CD14-positive monocyte (primary cell): ENCODE results near the gene RTN4R. TPM values are rescaled to one million over a fixed set of nuclear protein-coding genes. Genes with fewer than 3 reads are reported as not detected.
A peak's percentile ranks its signal among the peaks of the same experiment; 100 is the strongest.
"Not testable (repeated sequence)": the region's sequence is repeated elsewhere in the genome, so short reads cannot be mapped to it uniquely, and the experiment has no call there.

Source experiments
- DNase-seq, 3 donors: peaks; one replicate each; pipeline ENCODE4 v3.0.0-alpha.2; 2011 to 2022
- H2AFZ ChIP-seq: 2 replicates; pipeline ENCODE4 v1.6.0; 2012; ENCODE audit warnings: mild to moderate bottlenecking, low read depth, low read length, inconsistent platforms; ENCODE audit not compliant: insufficient read depth, poor library complexity, severe bottlenecking
- H3K27ac ChIP-seq, 2 donors: 1 replicate in 1 of 2; 2 replicates in 1 of 2; pipeline ENCODE4 v1.5.1; 2012 to 2013; ENCODE audit warnings: low read length in 2 of 2, control low read depth in 1 of 2, inconsistent platforms in 1 of 2, low read depth in 1 of 2, mild to moderate bottlenecking in 1 of 2
- H3K27me3 ChIP-seq, 2 donors: one replicate each; pipeline versions ENCODE4 v1.6.0 to v1.6.1; 2011 to 2013; ENCODE audit warnings: low read length in 2 of 2; ENCODE audit not compliant: control insufficient read depth in 2 of 2, insufficient read depth in 2 of 2
- H3K36me3 ChIP-seq, 2 donors: replicated peaks in 1 of 2; 1 replicate in 1 of 2; 2 replicates in 1 of 2; pipeline versions ENCODE4 v1.5.1 to v1.6.1; 2012 to 2013; ENCODE audit warnings: low read length in 2 of 2, control low read depth in 1 of 2, inconsistent platforms in 1 of 2, mild to moderate bottlenecking in 1 of 2; ENCODE audit not compliant: insufficient read depth in 2 of 2, control insufficient read depth in 1 of 2
- H3K4me1 ChIP-seq, 2 donors: 1 replicate in 1 of 2; 2 replicates in 1 of 2; pipeline versions ENCODE4 v1.5.1 to v1.6.1; 2012 to 2013; ENCODE audit warnings: low read length in 2 of 2, control low read depth in 1 of 2, inconsistent platforms in 1 of 2, mild to moderate bottlenecking in 1 of 2, moderate library complexity in 1 of 2; ENCODE audit not compliant: insufficient read depth in 2 of 2, control insufficient read depth in 1 of 2
- H3K4me2 ChIP-seq: replicated peaks from 2 replicates; pipeline ENCODE3; 2012; ENCODE audit warnings: low read length, moderate library complexity, mild to moderate bottlenecking; ENCODE audit not compliant: poor library complexity, severe bottlenecking; ENCODE audit errors: extremely low read depth
- H3K4me3 ChIP-seq, 3 experiments: fragments of 200-600 bp in 1 of 3; sonication (generic) in 1 of 3; replicated peaks in 1 of 3; 1 replicate in 2 of 3; 2 replicates in 1 of 3; pipeline ENCODE4 v1.5.1; 2011 to 2013; ENCODE audit warnings: low read length in 3 of 3, mild to moderate bottlenecking in 3 of 3, control low read depth in 2 of 3, low read depth in 2 of 3, inconsistent platforms in 1 of 3, moderate library complexity in 1 of 3
- H3K79me2 ChIP-seq: 2 replicates; pipeline ENCODE4 v1.6.0; 2012; ENCODE audit warnings: mild to moderate bottlenecking, control low read depth, inconsistent platforms, low read length, moderate library complexity; ENCODE audit not compliant: insufficient read depth
- H3K9ac ChIP-seq: 2 replicates; pipeline ENCODE4 v1.6.0; 2017; ENCODE audit warnings: low read length, mild to moderate bottlenecking; ENCODE audit not compliant: insufficient read depth, poor library complexity, severe bottlenecking
- H3K9me3 ChIP-seq, 2 donors: replicated peaks in 1 of 2; 1 replicate in 1 of 2; 2 replicates in 1 of 2; pipeline versions ENCODE4 v1.5.1 to v1.6.1; 2012 to 2013; ENCODE audit warnings: low read length in 2 of 2, control low read depth in 1 of 2; ENCODE audit not compliant: control insufficient read depth in 1 of 2, insufficient read depth in 1 of 2
- H4K20me1 ChIP-seq: 2 replicates; pipeline ENCODE4 v1.6.0; 2012; ENCODE audit warnings: mild to moderate bottlenecking, low read length, control low read depth, moderate library complexity; ENCODE audit not compliant: insufficient read depth
- H3K27ac Mint-ChIP-seq, 7 donors: one replicate each; pipeline ENCODE4 v1.8.0; 2020; ENCODE audit warnings: mild to moderate bottlenecking in 7 of 7, mixed read lengths in 7 of 7, moderate library complexity in 6 of 7, inconsistent platforms in 2 of 7
- H3K27me3 Mint-ChIP-seq, 3 donors: one replicate each; pipeline ENCODE4 v1.8.0; 2021 to 2022; ENCODE audit warnings: low read depth in 3 of 3, mild to moderate bottlenecking in 3 of 3, mixed read lengths in 3 of 3, moderate library complexity in 3 of 3, inconsistent platforms in 1 of 3
- H3K36me3 Mint-ChIP-seq, 2 donors: one replicate each; pipeline ENCODE4 v1.8.0; 2020; ENCODE audit warnings: mixed read lengths in 2 of 2, inconsistent platforms in 1 of 2, mild to moderate bottlenecking in 1 of 2
- H3K4me1 Mint-ChIP-seq: one replicate; pipeline ENCODE4 v1.8.0; 2020; ENCODE audit warnings: mild to moderate bottlenecking, mixed read lengths
- H3K4me3 Mint-ChIP-seq, 2 donors: one replicate each; pipeline ENCODE4 v1.8.0; 2020; ENCODE audit warnings: mild to moderate bottlenecking in 2 of 2, mixed read lengths in 2 of 2, moderate library complexity in 1 of 2
- H3K9me3 Mint-ChIP-seq, 7 donors: one replicate each; pipeline ENCODE4 v1.8.0; 2020 to 2022; ENCODE audit warnings: mixed read lengths in 7 of 7, mild to moderate bottlenecking in 6 of 7, moderate library complexity in 6 of 7, inconsistent platforms in 2 of 7
- CTCF ChIP-seq: fragments of 200-600 bp; IDR thresholded peaks from one replicate; pipeline ENCODE4 v1.8.0; 2022; ENCODE audit warnings: antibody characterized with exemption, mild to moderate bottlenecking
- WGBS: methylation state at CpG from one replicate; pipeline ENCODE4 v1.1.5; 2013; ENCODE audit warnings: missing lambda C conversion rate; ENCODE audit not compliant: insufficient coverage; 5-methylcytosine and 5-hydroxymethylcytosine counted together
- intact Hi-C, 2 donors: fragments of 100-400 bp; cut with micrococcal nuclease; formaldehyde crosslinking; loops; one replicate each; pipeline versions ENCODE4 v1.15.0 to v1.15.1; 2023
- polyA plus RNA-seq, 3 donors: library from polyadenylated mRNA; depleted of rRNA in 1 of 3; unstranded in 2 of 3; stranded (reverse) in 1 of 3; fragments of 300-500 nt in 2 of 3; fragments of >200 nt in 1 of 3; fragmentation: Illumina TruSeq in 2 of 3; gene quantifications; 1 replicate in 2 of 3; 2 replicates in 1 of 3; pipeline ENCODE4 v1.2.3, GENCODE V29; 2012 to 2021

The RTN4R gene
- polyA plus RNA-seq, 3 donors = not detected

- H3K27ac ChIP-seq, H3K4me2 ChIP-seq, H3K9me3 ChIP-seq, DNase-seq, H3K9me3 Mint-ChIP-seq, H3K36me3 ChIP-seq, H2AFZ ChIP-seq, H3K27ac Mint-ChIP-seq, H3K4me3 Mint-ChIP-seq, intact Hi-C loops, H3K36me3 Mint-ChIP-seq, H3K9ac ChIP-seq, H3K27me3 Mint-ChIP-seq, H4K20me1 ChIP-seq, H3K4me3 ChIP-seq, H3K27me3 ChIP-seq: not testable (repeated sequence)
- WGBS = 100% methylated on average over 2 of the region's 11 CpGs
- peaks cover 15% of the 10 kb centered on the region for H3K4me1 Mint-ChIP-seq
- Histone ChIP-seq H3K79me2 (peaks cover 13% of the 10 kb centered on the region), H3K4me1 (peaks cover 8 to 14% of the 10 kb centered on the region in 2 donors)
Measured at GRCh38 chr22:20313306-20314077, 45.4 kb upstream of the RTN4R start.

- WGBS = 98% methylated on average over 11 of the region's 14 CpGs
- H3K9me3 ChIP-seq = no peaks in the 10 kb centered on the region
- peaks cover 0 to 2% (median 0%) of the 10 kb centered on the region in 3 donors for H3K27me3 Mint-ChIP-seq
- peak overlapping the region in 1 of 7 donors; percentile 40 for H3K27ac Mint-ChIP-seq
- no peak overlapping the region for H2AFZ ChIP-seq
- no peak overlapping the region for H3K4me2 ChIP-seq
- no peaks in the 10 kb centered on the region for H4K20me1 ChIP-seq
- H3K36me3 Mint-ChIP-seq = peaks cover 0 to 5% of the 10 kb centered on the region in 2 donors
- H3K4me1 Mint-ChIP-seq = peaks cover 6% of the 10 kb centered on the region
- H3K4me3 Mint-ChIP-seq = no peak overlapping the region
- TF ChIP-seq CTCF = no peak
- DNase-seq = no peak
- intact Hi-C loops = no loop called here
- no peaks in the 10 kb centered on the region for H3K36me3 ChIP-seq
- H3K9ac ChIP-seq = no peak overlapping the region
- H3K9me3 Mint-ChIP-seq = peaks cover 0 to 2% (median 0%) of the 10 kb centered on the region in 7 donors
- no peaks in the 10 kb centered on the region for H3K27me3 ChIP-seq
- no peak overlapping the region for H3K27ac ChIP-seq
- no peak overlapping the region for H3K4me3 ChIP-seq
- H3K79me2 ChIP-seq = peaks cover 13% of the 10 kb centered on the region
- peaks cover 0 to 5% of the 10 kb centered on the region in 2 donors for H3K4me1 ChIP-seq
Measured at GRCh38 chr22:20312396-20313191, 44.5 kb upstream of the RTN4R start.

- H3K4me1 Mint-ChIP-seq, H3K4me3 ChIP-seq, H3K27ac ChIP-seq, H3K9ac ChIP-seq, H3K9me3 ChIP-seq, H3K36me3 ChIP-seq, H3K36me3 Mint-ChIP-seq, H2AFZ ChIP-seq, intact Hi-C loops, H3K9me3 Mint-ChIP-seq, H3K4me3 Mint-ChIP-seq, H3K27ac Mint-ChIP-seq, H3K27me3 Mint-ChIP-seq, H4K20me1 ChIP-seq, H3K27me3 ChIP-seq, H3K4me1 ChIP-seq, DNase-seq, H3K4me2 ChIP-seq, H3K79me2 ChIP-seq: not testable (repeated sequence)
- 97% methylated on average over 10 of the region's 20 CpGs for WGBS
Measured at GRCh38 chr22:20311249-20312062, 43.3 kb upstream of the RTN4R start.
